HCT116 (cell line): ENCODE data around the gene MTREX. TPM values are rescaled to one million over a fixed set of nuclear protein-coding genes. Genes with fewer than 3 reads are reported as not detected.

ENCODE experiments used
- ATAC-seq: fragments of 200-7000 bp; cut with Tn5 transposase; 2 replicates; pipeline ENCODE4 v1.9.1; 2020; ENCODE audit warnings: mild to moderate bottlenecking, moderate library complexity
- BruUV-seq: library from RNA; stranded (reverse); fragments of 400-500 nt; replicated peaks from 2 replicates; lab custom pipeline; 2021; lab: Mats Ljungman, UMichigan
- CTCF ChIA-PET: fragments of 300-600 bp; sonication (Branson Sonifier 250); formaldehyde crosslinking; loops from one replicate; lab custom pipeline; 2021; ENCODE audit warnings: antibody characterized with exemption; lab: Charles Lee
- POLR2A ChIA-PET: fragments of 300-600, 350-600 bp; sonication (Branson Sonifier 250); formaldehyde crosslinking; loops from one replicate; lab custom pipeline; 2021; ENCODE audit warnings: antibody characterized with exemption; lab: Charles Lee
- RAD21 ChIA-PET, 2 experiments: fragments of 300-600 bp; sonication (Branson Sonifier 250); formaldehyde crosslinking; loops; one replicate each; lab custom pipeline; 2023; ENCODE audit warnings: low total read pairs in 2 of 2; ENCODE audit not compliant: uncharacterized antibody in 2 of 2, unreplicated experiment in 2 of 2, low non-redundant PET in 1 of 2; lab: Charles Lee
- DNase-seq: peaks from one replicate; pipeline ENCODE4 v3.0.0-alpha.2; 2010; ENCODE audit warnings: low read depth, low spot score
- H2AFZ ChIP-seq: fragments of 200-600 bp; shearing (Covaris generic), sonication (generic); 2 replicates; pipeline ENCODE4 v1.6.1; 2017; ENCODE audit warnings: low read depth, mixed run types, mixed read lengths, antibody characterized with exemption, low read length; ENCODE audit not compliant: poor library complexity, severe bottlenecking
- H3K27ac ChIP-seq: 2 replicates; pipeline ENCODE4 v1.5.1; 2012; ENCODE audit warnings: low read depth, low read length
- H3K27me3 ChIP-seq: fragments of 200-600 bp; sonication (generic); 2 replicates; pipeline ENCODE4 v1.6.1; 2016; ENCODE audit warnings: mixed run types, low read length, mixed read lengths; ENCODE audit not compliant: insufficient read depth
- H3K36me3 ChIP-seq, 2 experiments: fragments of 200-500 bp in 1 of 2; fragments of 200-600 bp in 1 of 2; sonication (Bioruptor generic) in 1 of 2; sonication (generic) in 1 of 2; 2 replicates each; pipeline versions ENCODE4 v1.5.1 to v1.6.1; 2014 to 2016; ENCODE audit warnings: low read length in 2 of 2, inconsistent platforms in 1 of 2, mixed read lengths in 1 of 2, mixed run types in 1 of 2; ENCODE audit not compliant: insufficient read depth in 2 of 2, control insufficient read depth in 1 of 2
- H3K4me1 ChIP-seq, 2 experiments: fragments of 200-600 bp in 1 of 2; sonication (generic) in 1 of 2; 2 replicates each; pipeline versions ENCODE4 v1.5.1 to v1.6.1; 2012 to 2017; ENCODE audit warnings: low read length in 2 of 2, inconsistent platforms in 1 of 2, mild to moderate bottlenecking in 1 of 2, mixed read lengths in 1 of 2, mixed run types in 1 of 2, moderate library complexity in 1 of 2; ENCODE audit not compliant: insufficient read depth in 2 of 2, control insufficient read depth in 1 of 2
- H3K4me2 ChIP-seq: fragments of 200-600 bp; sonication (generic); 2 replicates; pipeline ENCODE4 v1.6.1; 2017; ENCODE audit warnings: mixed run types, low read length, mixed read lengths
- H3K4me3 ChIP-seq, 2 experiments: fragments of 200-600 bp in 1 of 2; sonication (generic) in 1 of 2; replicated peaks in 1 of 2; 2 replicates each; pipeline ENCODE4 v1.5.1; 2011 to 2016; ENCODE audit warnings: low read length in 2 of 2, control low read depth in 1 of 2, low read depth in 1 of 2, mild to moderate bottlenecking in 1 of 2, mixed read lengths in 1 of 2, mixed run types in 1 of 2
- H3K79me2 ChIP-seq: fragments of 200-600 bp; sonication (generic); 2 replicates; pipeline ENCODE4 v1.6.1; 2017; ENCODE audit warnings: mild to moderate bottlenecking, mixed run types, low read length, moderate library complexity, mixed read lengths; ENCODE audit not compliant: insufficient read depth
- H3K9ac ChIP-seq: fragments of 200-600 bp; sonication (generic); 2 replicates; pipeline ENCODE4 v1.6.1; 2016; ENCODE audit warnings: low read length, mixed read lengths
- H3K9me2 ChIP-seq: fragments of 200-600 bp; sonication (generic), shearing (Covaris generic); 2 replicates; pipeline ENCODE4 v1.6.1; 2017; ENCODE audit warnings: mixed run types, mild to moderate bottlenecking, moderate library complexity; ENCODE audit not compliant: insufficient read depth
- H3K9me3 ChIP-seq, 2 experiments: fragments of 200-500 bp in 1 of 2; fragments of 200-600 bp in 1 of 2; sonication (Bioruptor generic) in 1 of 2; sonication (generic) in 1 of 2; 2 replicates each; pipeline ENCODE4 v1.6.1; 2014 to 2017; ENCODE audit warnings: low read length in 2 of 2, mixed read lengths in 2 of 2, inconsistent platforms in 1 of 2, low read depth in 1 of 2, mild to moderate bottlenecking in 1 of 2, mixed run types in 1 of 2, moderate library complexity in 1 of 2; ENCODE audit not compliant: control insufficient read depth in 1 of 2, insufficient read depth in 1 of 2
- H4K20me1 ChIP-seq: fragments of 200-600 bp; sonication (generic), shearing (Covaris generic); 2 replicates; pipeline ENCODE4 v1.6.1; 2017; ENCODE audit warnings: mixed run types, mild to moderate bottlenecking, moderate library complexity; ENCODE audit not compliant: insufficient read depth
- CBX3 ChIP-seq: IDR thresholded peaks from 2 replicates; pipeline ENCODE4 v1.6.1; 2012; ENCODE audit warnings: low read depth
- EGR1 ChIP-seq: IDR thresholded peaks from 2 replicates; pipeline ENCODE4 v1.6.1; 2012; ENCODE audit warnings: low read depth
- ELF1 ChIP-seq: IDR thresholded peaks from 2 replicates; pipeline ENCODE4 v1.6.1; 2012; ENCODE audit warnings: low read depth, borderline replicate concordance
- EZH2phosphoT487 ChIP-seq: fragments of 200-600 bp; IDR thresholded peaks from 2 replicates; pipeline ENCODE4 v1.6.1; 2018; ENCODE audit warnings: antibody characterized with exemption, borderline replicate concordance
- JUND ChIP-seq: IDR thresholded peaks from 2 replicates; pipeline ENCODE4 v1.6.1; 2012
- RAD21 ChIP-seq: IDR thresholded peaks from 2 replicates; pipeline ENCODE4 v1.6.1; 2012; ENCODE audit warnings: low read depth, mild to moderate bottlenecking
- REST ChIP-seq: IDR thresholded peaks from 2 replicates; pipeline ENCODE4 v1.6.1; 2012; ENCODE audit warnings: low read depth
- SIN3A ChIP-seq: IDR thresholded peaks from 2 replicates; pipeline ENCODE4 v1.6.1; 2012; ENCODE audit warnings: low read depth
- YY1 ChIP-seq: IDR thresholded peaks from 2 replicates; pipeline ENCODE4 v1.6.1; 2011; ENCODE audit warnings: low read length, low read depth, moderate library complexity, mild to moderate bottlenecking; ENCODE audit not compliant: insufficient replicate concordance; ENCODE audit errors: extremely low read depth
- ZBTB33 ChIP-seq: IDR thresholded peaks from 2 replicates; pipeline ENCODE4 v1.6.1; 2011; ENCODE audit warnings: mild to moderate bottlenecking, low read length, moderate library complexity; ENCODE audit not compliant: insufficient replicate concordance; ENCODE audit errors: extremely low read depth
- intact Hi-C: fragments of 100-400 bp; cut with micrococcal nuclease; formaldehyde crosslinking; loops from 2 replicates; pipeline ENCODE4 v1.10.0; 2022
- total RNA-seq: library from RNA; stranded (reverse); gene quantifications from one replicate; pipeline ENCODE4 v1.2.1, GENCODE V29; 2021; ENCODE audit not compliant: unreplicated experiment

The MTREX gene
- total RNA-seq, 1 experiment from 2014 or later = 101 TPM

DNA sequence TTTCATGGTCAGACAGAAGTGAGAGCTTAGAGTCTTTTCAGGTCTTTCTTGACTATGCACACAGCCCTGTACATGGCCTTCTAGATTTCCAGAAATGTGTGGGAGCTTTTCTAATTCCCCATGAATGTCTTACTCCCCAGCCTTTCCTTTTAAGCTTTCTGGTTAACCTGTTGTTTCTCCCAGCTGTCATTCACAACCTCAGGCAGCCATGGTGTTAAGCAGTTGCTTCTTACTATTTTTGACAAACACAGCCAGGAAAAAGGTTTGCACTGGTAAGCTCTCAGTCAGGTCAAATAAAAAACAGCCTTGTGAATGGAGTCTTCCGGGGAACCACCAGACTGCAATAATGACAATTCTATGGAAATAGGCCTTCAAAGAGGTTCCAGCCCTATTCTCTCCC lies 84.9 kb downstream of the MTREX start:
- H2AFZ ChIP-seq = no peak overlapping the region
- no peaks in the 10 kb centered on the region for H3K9me3 ChIP-seq
- H3K4me2 ChIP-seq = no peak overlapping the region
- peaks cover 8% of the 10 kb centered on the region in 2 experiments; a peak in 3 of 4 replicates for H3K36me3 ChIP-seq
- ChIA-PET POLR2A (interaction anchor here (1.4 kb wide), 1 partner anchor 10 kb away, joined by 3 read pairs; no protein-coding TSS in a partner anchor), RAD21 (no interaction called here), CTCF (no interaction called here)
- no peak overlapping the region for H3K4me3 ChIP-seq
- H3K27me3 ChIP-seq = no peaks in the 10 kb centered on the region
- no peaks in the 10 kb centered on the region for H3K9me2 ChIP-seq
- no peak overlapping the region for H3K9ac ChIP-seq
- no TSS peak for BruUV-seq
- no peak for DNase-seq
- no peak overlapping the region for H3K27ac ChIP-seq
- H3K79me2 ChIP-seq = no peaks in the 10 kb centered on the region
- TF ChIP-seq SIN3A (no peak), ELF1 (no peak), EZH2phosphoT487 (no peak), ZBTB33 (no peak), REST (no peak), CBX3 (no peak), JUND (no peak), YY1 (no peak), EGR1 (no peak), RAD21 (no peak)
- TF ChIP-seq, all 23 proteins: peak for 0
- no peaks in the 10 kb centered on the region for H3K4me1 ChIP-seq
- no peak for ATAC-seq
- intact Hi-C loops = no loop called here
- H4K20me1 ChIP-seq = no peaks in the 10 kb centered on the region
